Measurements from ENCODE around the gene MFNG. TPM values are rescaled to one million over a fixed set of nuclear protein-coding genes. Genes with fewer than 3 reads are reported as not detected.

The MFNG gene
- total RNA-seq, 1 experiment from 2014 or later = 0.56 TPM

DNA sequence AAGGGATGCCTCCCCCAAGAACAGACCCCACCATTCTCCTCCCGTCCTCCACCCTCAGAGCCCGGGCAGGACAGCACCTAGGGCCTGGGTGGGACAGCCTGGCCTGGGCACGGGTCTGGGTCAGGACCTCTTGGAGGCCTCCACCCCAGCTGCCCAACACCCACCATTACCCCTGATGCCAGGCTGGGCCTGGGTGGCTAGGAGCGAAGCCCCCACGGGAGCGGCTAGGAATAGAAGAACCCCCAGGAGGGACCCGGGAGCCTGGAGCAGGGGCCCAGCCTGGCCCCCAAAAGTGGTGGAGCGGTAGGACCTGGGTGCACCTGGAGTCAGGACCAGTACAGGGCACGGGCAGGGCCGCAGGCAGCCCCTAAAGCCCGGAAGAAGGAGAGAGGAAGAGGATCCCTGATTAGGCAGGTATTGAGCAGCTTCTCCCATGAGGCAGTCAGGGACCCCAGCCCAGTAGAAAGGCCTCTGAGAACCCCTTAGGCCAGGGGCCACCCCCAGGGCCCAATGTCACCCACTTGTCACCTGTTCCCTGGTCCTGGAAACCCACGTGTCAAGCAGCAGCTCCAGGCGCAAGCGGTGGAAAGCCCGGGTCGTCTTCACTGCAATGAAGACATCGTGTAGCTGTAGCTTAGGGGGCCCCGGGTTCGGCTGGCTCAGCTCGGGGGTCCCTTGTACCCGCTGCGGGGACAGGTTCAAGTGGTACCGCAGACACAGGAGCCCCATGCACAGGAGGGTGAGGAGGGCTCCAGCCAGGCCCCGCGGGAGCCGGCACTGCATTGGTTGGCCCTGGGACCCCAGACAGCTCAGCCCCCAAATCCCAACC, 575 bp downstream of the MFNG start:
- ChIA-PET CTCF (interaction anchor here (0.6 to 1.5 kb wide), 2 partner anchors 13 to 29 kb away, joined by 3 to 4 read pairs; no protein-coding TSS in a partner anchor), POLR2A (interaction anchor here (1.1 kb wide), 1 partner anchor 21 kb away, joined by 3 read pairs; no protein-coding TSS in a partner anchor)
- Mint-ChIP-seq H3K36me3 (ENCODE audit: insufficient read depth, unreplicated experiment) (peaks cover 8% of the 10 kb centered on the region), H3K27me3 (ENCODE audit: insufficient read depth, unreplicated experiment) (no peaks in the 10 kb centered on the region), H3K4me1 (ENCODE audit: insufficient read depth, unreplicated experiment) (peaks cover 12% of the 10 kb centered on the region), H3K9me3 (ENCODE audit: unreplicated experiment) (no peaks in the 10 kb centered on the region), H3K4me3 (ENCODE audit: unreplicated experiment) (no peak overlapping the region), H3K27ac (ENCODE audit: low read depth, unreplicated experiment) (no peak overlapping the region)
- intact Hi-C loops (cut with micrococcal nuclease) = no loop called here
- DNase-seq (ENCODE audit: unreplicated experiment) = no peak
- TF ChIP-seq CTCF (IDR thresholded peaks at IDR 0.05; ENCODE audit: unreplicated experiment) = no peak
- no TSS peak for BruUV-seq (replicated peaks)

GRCh38 chr22:37484480-37485394, 1.4 kb downstream of the MFNG start:
- Mint-ChIP-seq H3K4me1 (ENCODE audit: insufficient read depth, unreplicated experiment) (peaks cover 12% of the 10 kb centered on the region), H3K36me3 (ENCODE audit: insufficient read depth, unreplicated experiment) (peaks cover 8% of the 10 kb centered on the region), H3K9me3 (ENCODE audit: unreplicated experiment) (no peaks in the 10 kb centered on the region), H3K4me3 (ENCODE audit: unreplicated experiment) (no peak overlapping the region), H3K27ac (ENCODE audit: low read depth, unreplicated experiment) (no peak overlapping the region), H3K27me3 (ENCODE audit: insufficient read depth, unreplicated experiment) (no peaks in the 10 kb centered on the region)
- ChIA-PET CTCF (no interaction called here), POLR2A (no interaction called here)
- no peak for DNase-seq (ENCODE audit: unreplicated experiment)
- TF ChIP-seq CTCF (IDR thresholded peaks at IDR 0.05; ENCODE audit: unreplicated experiment) = no peak
- intact Hi-C loops (cut with micrococcal nuclease) = no loop called here
- no TSS peak for BruUV-seq (replicated peaks)

DNA sequence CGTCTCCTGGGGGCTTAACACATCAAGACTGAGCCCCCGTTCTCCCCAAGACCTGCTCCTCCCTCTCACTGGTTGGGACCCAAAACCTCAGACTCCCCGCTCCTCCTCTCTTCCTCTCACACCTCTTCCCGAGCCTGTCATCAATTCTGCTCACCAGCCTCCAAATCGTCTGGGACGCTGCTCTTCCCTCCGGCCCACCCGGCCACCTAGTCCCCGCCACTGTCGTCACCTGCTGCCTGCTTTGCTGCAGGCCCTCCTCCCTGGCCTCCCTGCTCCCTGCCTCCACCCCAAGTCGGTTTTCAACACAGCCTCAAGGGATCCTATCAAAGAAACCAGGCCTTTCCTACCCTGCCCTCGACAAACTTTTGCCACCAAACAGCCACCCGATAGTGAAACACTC, 3.1 kb downstream of the MFNG start:
- DNase-seq (ENCODE audit: unreplicated experiment) = no peak
- H3K27ac Mint-ChIP-seq (ENCODE audit: low read depth, unreplicated experiment) = no peak overlapping the region
- peaks cover 2% of the 10 kb centered on the region for H3K36me3 Mint-ChIP-seq (ENCODE audit: insufficient read depth, unreplicated experiment)
- CTCF ChIA-PET = no interaction called here
- no peak for TF ChIP-seq CTCF (IDR thresholded peaks at IDR 0.05; ENCODE audit: unreplicated experiment)
- H3K4me1 Mint-ChIP-seq (ENCODE audit: insufficient read depth, unreplicated experiment) = peaks cover 12% of the 10 kb centered on the region
- BruUV-seq (replicated peaks) = no TSS peak
- POLR2A ChIA-PET = interaction anchor here (0.6 kb wide), 1 partner anchor 993 kb away, joined by 3 read pairs; no protein-coding TSS in a partner anchor
- no peak overlapping the region for H3K4me3 Mint-ChIP-seq (ENCODE audit: unreplicated experiment)
- no peaks in the 10 kb centered on the region for H3K27me3 Mint-ChIP-seq (ENCODE audit: insufficient read depth, unreplicated experiment)
- intact Hi-C loops (cut with micrococcal nuclease) = no loop called here
- no peaks in the 10 kb centered on the region for H3K9me3 Mint-ChIP-seq (ENCODE audit: unreplicated experiment)

DNA sequence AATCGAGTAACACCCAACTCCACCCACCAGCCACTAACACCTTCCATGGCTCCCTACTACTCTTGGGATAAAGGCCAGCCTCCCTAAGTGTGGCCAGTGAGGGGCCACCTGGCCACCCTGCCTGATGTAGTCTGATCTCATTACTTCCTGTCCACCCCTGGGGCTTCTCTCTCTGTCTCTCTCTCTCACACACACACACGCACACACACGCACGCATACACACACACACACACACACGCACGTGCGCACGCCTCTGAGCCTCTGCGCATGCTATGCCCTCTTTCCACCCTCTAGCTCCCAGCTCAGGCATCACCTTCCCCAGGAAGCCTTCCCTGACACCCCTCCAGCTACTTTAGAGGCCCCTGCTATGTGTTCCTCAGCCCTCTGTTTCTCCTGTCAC, 3.9 kb downstream of the MFNG start:
- CTCF ChIA-PET = no interaction called here
- H3K27me3 Mint-ChIP-seq (ENCODE audit: insufficient read depth, unreplicated experiment) = no peaks in the 10 kb centered on the region
- intact Hi-C loops (cut with micrococcal nuclease) = no loop called here
- no peaks in the 10 kb centered on the region for H3K9me3 Mint-ChIP-seq (ENCODE audit: unreplicated experiment)
- H3K4me1 Mint-ChIP-seq (ENCODE audit: insufficient read depth, unreplicated experiment) = peaks cover 12% of the 10 kb centered on the region
- no peak overlapping the region for H3K4me3 Mint-ChIP-seq (ENCODE audit: unreplicated experiment)
- TF ChIP-seq CTCF (IDR thresholded peaks at IDR 0.05; ENCODE audit: unreplicated experiment) = no peak
- no peak for DNase-seq (ENCODE audit: unreplicated experiment)
- POLR2A ChIA-PET = no interaction called here
- BruUV-seq (replicated peaks) = no TSS peak
- no peaks in the 10 kb centered on the region for H3K36me3 Mint-ChIP-seq (ENCODE audit: insufficient read depth, unreplicated experiment)
- no peak overlapping the region for H3K27ac Mint-ChIP-seq (ENCODE audit: low read depth, unreplicated experiment)

All from MCF 10A (cell line).